IPS DF 6.9 (cell line): ENCODE data around the gene DISC1.
"Not testable (repeated sequence)": the region's sequence is repeated elsewhere in the genome, so short reads cannot be mapped to it uniquely, and the experiment has no call there.

Source experiments
- DNase-seq: peaks from one replicate; pipeline ENCODE4 v3.0.0-alpha.2; 2013; ENCODE audit warnings: low read depth, low spot score
- H3K27ac ChIP-seq: one replicate; pipeline ENCODE4 v1.5.1; 2013; ENCODE audit warnings: low read length, control low read depth
- H3K27me3 ChIP-seq: 2 replicates; pipeline ENCODE4 v1.6.1; 2013; ENCODE audit warnings: mild to moderate bottlenecking, low read length; ENCODE audit not compliant: control insufficient read depth, insufficient read depth
- H3K36me3 ChIP-seq: 2 replicates; pipeline ENCODE4 v1.6.1; 2013; ENCODE audit warnings: low read length; ENCODE audit not compliant: control insufficient read depth, insufficient read depth
- H3K4me1 ChIP-seq: 2 replicates; pipeline ENCODE4 v1.6.1; 2013; ENCODE audit warnings: low read length; ENCODE audit not compliant: control insufficient read depth, insufficient read depth
- H3K4me3 ChIP-seq: 2 replicates; pipeline ENCODE4 v1.5.1; 2013; ENCODE audit warnings: mild to moderate bottlenecking, low read length
- H3K9me3 ChIP-seq: 2 replicates; pipeline ENCODE4 v1.6.1; 2013; ENCODE audit warnings: low read length, inconsistent platforms; ENCODE audit not compliant: control insufficient read depth, insufficient read depth
- WGBS: extraction: QIAGEN DNeasy Blood & Tissue Kit; methylation state at CpG from one replicate; pipeline ENCODE4 v1.1.7; 2013; ENCODE audit warnings: mixed read lengths, missing lambda C conversion rate; ENCODE audit not compliant: insufficient read length, insufficient coverage; 5-methylcytosine and 5-hydroxymethylcytosine counted together

The DISC1 gene

GRCh38 chr1:231950331-231951128 is 323.9 kb downstream of the DISC1 start:
- no peaks in the 10 kb centered on the region for H3K27me3 ChIP-seq
- peaks cover 1% of the 10 kb centered on the region; the same call in 1 of the 2 replicates for H3K4me1 ChIP-seq
- H3K9me3 ChIP-seq, result no peaks in the 10 kb centered on the region
- DNase-seq, result no peak
- no peaks in the 10 kb centered on the region for H3K36me3 ChIP-seq
- no CpG with 5 or more reads among the region's 6 CpGs for WGBS
- no peak overlapping the region for H3K27ac ChIP-seq
- H3K4me3 ChIP-seq, result no peak overlapping the region

- H3K36me3 ChIP-seq, result no peaks in the 10 kb centered on the region
- no CpG with 5 or more reads among the region's 3 CpGs for WGBS
- H3K27me3 ChIP-seq, result no peaks in the 10 kb centered on the region; the same call in 1 of the 2 replicates
- DNase-seq, result no peak
- H3K27ac ChIP-seq, result no peak overlapping the region
- H3K4me3 ChIP-seq, result no peak overlapping the region
- H3K4me1 ChIP-seq, result peaks cover 1% of the 10 kb centered on the region; the same call in 1 of the 2 replicates
- H3K9me3 ChIP-seq, result no peaks in the 10 kb centered on the region
These were observed 324.8 kb downstream of the DISC1 start for GRCh38 chr1:231951374-231951773.

- Histone ChIP-seq H3K4me3 (no peak overlapping the region), H3K27ac (no peak overlapping the region), H3K9me3 (no peaks in the 10 kb centered on the region), H3K36me3 (no peaks in the 10 kb centered on the region), H3K4me1 (peaks cover 1% of the 10 kb centered on the region; the same call in 1 of the 2 replicates), H3K27me3 (no peaks in the 10 kb centered on the region; the same call in 1 of the 2 replicates)
- no peak for DNase-seq
- no CpG with 5 or more reads among the region's 1 CpG for WGBS
These were observed 325.6 kb downstream of the DISC1 start for GRCh38 chr1:231952154-231952553.

- no peak for DNase-seq
- Histone ChIP-seq H3K36me3 (no peaks in the 10 kb centered on the region), H3K4me3 (no peak overlapping the region), H3K9me3 (no peaks in the 10 kb centered on the region), H3K27ac (no peak overlapping the region), H3K27me3 (no peaks in the 10 kb centered on the region; the same call in 1 of the 2 replicates), H3K4me1 (peaks cover 1% of the 10 kb centered on the region; the same call in 1 of the 2 replicates)
- no CpG with 5 or more reads among the region's 6 CpGs for WGBS
These were observed 327.1 kb downstream of the DISC1 start for GRCh38 chr1:231953660-231954059.

- DNase-seq, result no peak
- Histone ChIP-seq H3K4me3 (no peak overlapping the region), H3K9me3 (no peaks in the 10 kb centered on the region), H3K36me3 (no peaks in the 10 kb centered on the region), H3K4me1 (no peaks in the 10 kb centered on the region), H3K27me3 (no peaks in the 10 kb centered on the region; the same call in 1 of the 2 replicates), H3K27ac (no peak overlapping the region)
- WGBS, result no CpG with 5 or more reads among the region's 3 CpGs
These were observed 328.2 kb downstream of the DISC1 start for GRCh38 chr1:231954751-231955150.

- no CpG with 5 or more reads among the region's 1 CpG for WGBS
- Histone ChIP-seq H3K4me1 (no peaks in the 10 kb centered on the region), H3K27ac (no peak overlapping the region), H3K4me3 (no peak overlapping the region), H3K27me3 (no peaks in the 10 kb centered on the region; the same call in 1 of the 2 replicates), H3K36me3 (no peaks in the 10 kb centered on the region), H3K9me3 (no peaks in the 10 kb centered on the region)
- DNase-seq, result no peak
These were observed 330.8 kb downstream of the DISC1 start for GRCh38 chr1:231957359-231957758.

- Histone ChIP-seq H3K4me3 (no peak overlapping the region), H3K27me3 (no peaks in the 10 kb centered on the region; the same call in 1 of the 2 replicates), H3K9me3 (no peaks in the 10 kb centered on the region), H3K27ac (no peak overlapping the region), H3K36me3 (no peaks in the 10 kb centered on the region), H3K4me1 (no peaks in the 10 kb centered on the region)
- no CpG with 5 or more reads among the region's 4 CpGs for WGBS
- no peak for DNase-seq
These were observed 331.9 kb downstream of the DISC1 start for GRCh38 chr1:231958448-231958847.

- H3K27me3 ChIP-seq, result no peaks in the 10 kb centered on the region; the same call in 1 of the 2 replicates
- H3K9me3 ChIP-seq, result no peaks in the 10 kb centered on the region
- no peak overlapping the region for H3K27ac ChIP-seq
- H3K4me1 ChIP-seq, result no peaks in the 10 kb centered on the region
- no peak for DNase-seq
- WGBS, result no CpG with 5 or more reads among the region's 6 CpGs
- no peaks in the 10 kb centered on the region for H3K36me3 ChIP-seq
- H3K4me3 ChIP-seq, result no peak overlapping the region
These were observed 332.8 kb downstream of the DISC1 start for GRCh38 chr1:231959225-231959884.

GRCh38 chr1:231961801-231962200 is 335.2 kb downstream of the DISC1 start:
- not testable (repeated sequence) for H3K4me1 ChIP-seq, H3K9me3 ChIP-seq, H3K27ac ChIP-seq, H3K4me3 ChIP-seq, DNase-seq, H3K36me3 ChIP-seq, H3K27me3 ChIP-seq
- WGBS, result no CpG with 5 or more reads among the region's 1 CpG

- WGBS, result no CpG with 5 or more reads among the region's 2 CpGs
- Histone ChIP-seq H3K9me3 (no peaks in the 10 kb centered on the region), H3K4me3 (no peak overlapping the region), H3K27me3 (no peaks in the 10 kb centered on the region), H3K36me3 (no peaks in the 10 kb centered on the region), H3K4me1 (no peaks in the 10 kb centered on the region), H3K27ac (no peak overlapping the region)
- no peak for DNase-seq
These were observed 336.0 kb downstream of the DISC1 start for GRCh38 chr1:231962636-231963035.
